ENCODE data around the gene UBXN11.

UBXN11 gene

GRCh38 chr1:26351590-26352337, 45.3 kb upstream of the UBXN11 start:
- DNase-seq (ENCODE audit: extremely low read depth, low read depth): no peak
- TF ChIP-seq CTCF (IDR thresholded peaks at IDR 0.05; ENCODE audit: low read depth, low read length): no peak

GRCh38 chr1:26350701-26351589, 44.5 kb upstream of the UBXN11 start:
- no peak for TF ChIP-seq CTCF (IDR thresholded peaks at IDR 0.05; ENCODE audit: low read depth, low read length)
- no peak for DNase-seq (ENCODE audit: extremely low read depth, low read depth)

GRCh38 chr1:26350343-26350700, 43.9 kb upstream of the UBXN11 start:
- DNase-seq (ENCODE audit: extremely low read depth, low read depth): no peak
- TF ChIP-seq CTCF (IDR thresholded peaks at IDR 0.05; ENCODE audit: low read depth, low read length): no peak

GRCh38 chr1:26349877-26350244, 43.4 kb upstream of the UBXN11 start:
- DNase-seq (ENCODE audit: extremely low read depth, low read depth): no peak
- TF ChIP-seq CTCF (IDR thresholded peaks at IDR 0.05; ENCODE audit: low read depth, low read length): no peak

GRCh38 chr1:26349188-26349876, 42.9 kb upstream of the UBXN11 start:
- DNase-seq (ENCODE audit: extremely low read depth, low read depth): no peak

GRCh38 chr1:26346274-26347033, 40.0 kb upstream of the UBXN11 start:
- DNase-seq (ENCODE audit: extremely low read depth, low read depth): no peak
- no peak for TF ChIP-seq CTCF (IDR thresholded peaks at IDR 0.05; ENCODE audit: low read depth, low read length)

More at GRCh38 chr1:26349188-26349876, 42.9 kb upstream of the UBXN11 start:
- no peak for TF ChIP-seq CTCF (IDR thresholded peaks at IDR 0.05; ENCODE audit: low read depth, low read length)
